Endothelial cell of umbilical vein (primary cell): ENCODE data around the gene C19orf85. TPM values are rescaled to one million over a fixed set of nuclear protein-coding genes. Genes with fewer than 3 reads are reported as not detected.

Experiments
- BruUV-seq: library from RNA; stranded (reverse); fragments of 400-500 nt; replicated peaks from 2 replicates; lab custom pipeline; 2021; lab: Mats Ljungman, UMichigan
- CTCF ChIA-PET: fragments of 300-600, 350-600 bp; sonication (Branson Sonifier 250); formaldehyde crosslinking; loops from one replicate; lab custom pipeline; 2021; ENCODE audit warnings: antibody characterized with exemption, inconsistent platforms; lab: Charles Lee
- POLR2A ChIA-PET: fragments of 300-600, 350-600 bp; sonication (Branson Sonifier 250); formaldehyde crosslinking; loops from one replicate; lab custom pipeline; 2021; ENCODE audit warnings: antibody characterized with exemption, inconsistent platforms; lab: Charles Lee
- DNase-seq: peaks from one replicate; pipeline ENCODE4 v3.0.0-alpha.2; 2011; ENCODE audit warnings: low read depth, low spot score
- FAIRE-seq: peaks from 2 replicates; lab custom pipeline; 2011; peaks lifted over from hg19 to GRCh38; lab: Jason Lieb, UNC
- H2AFZ ChIP-seq: 2 replicates; pipeline ENCODE4 v1.6.0; 2012; ENCODE audit warnings: low read depth, low read length, control low read depth, inconsistent platforms
- H3K27ac ChIP-seq: 2 replicates; pipeline ENCODE4 v1.5.1; 2011; ENCODE audit warnings: low read depth, mild to moderate bottlenecking, control low read depth, low read length, moderate library complexity; ENCODE audit not compliant: insufficient read depth
- H3K27me3 ChIP-seq, 2 experiments: 2 replicates each; pipeline versions ENCODE4 v1.6.0 to v1.6.1; 2011; ENCODE audit warnings: low read length in 2 of 2, mixed read lengths in 1 of 2; ENCODE audit not compliant: control insufficient read depth in 2 of 2, insufficient read depth in 2 of 2
- H3K36me3 ChIP-seq, 2 experiments: 2 replicates in 1 of 2; 3 replicates in 1 of 2; pipeline ENCODE4 v1.5.1; 2011; ENCODE audit warnings: low read length in 2 of 2, mild to moderate bottlenecking in 1 of 2, moderate library complexity in 1 of 2; ENCODE audit not compliant: control insufficient read depth in 2 of 2, insufficient read depth in 2 of 2; ENCODE audit errors: extremely low read depth in 1 of 2
- H3K4me1 ChIP-seq: 3 replicates; pipeline ENCODE4 v1.5.1; 2011; ENCODE audit warnings: mild to moderate bottlenecking, low read length; ENCODE audit not compliant: control insufficient read depth, insufficient read depth; ENCODE audit errors: extremely low read depth
- H3K4me2 ChIP-seq: 2 replicates; pipeline ENCODE4 v1.6.1; 2011; ENCODE audit warnings: low read length, control low read depth, mixed read lengths; ENCODE audit not compliant: insufficient read depth
- H3K4me3 ChIP-seq, 3 experiments: fragments of 200-600 bp in 1 of 3; sonication (generic), shearing (Covaris generic) in 1 of 3; replicated peaks in 1 of 3; 2 replicates each; pipeline ENCODE4 v1.5.1; 2011 to 2016; ENCODE audit warnings: control low read depth in 3 of 3, low read length in 3 of 3, mild to moderate bottlenecking in 2 of 3, inconsistent platforms in 1 of 3, low read depth in 1 of 3, moderate library complexity in 1 of 3; ENCODE audit not compliant: insufficient read depth in 1 of 3
- H3K79me2 ChIP-seq: 2 replicates; pipeline ENCODE4 v1.6.0; 2012; ENCODE audit warnings: low read length, inconsistent platforms; ENCODE audit not compliant: control insufficient read depth, insufficient read depth
- H3K9ac ChIP-seq: replicated peaks from 2 replicates; pipeline ENCODE3; 2011; ENCODE audit warnings: low read length, control low read depth; ENCODE audit not compliant: insufficient read depth; ENCODE audit errors: extremely low read depth
- H3K9me1 ChIP-seq: replicated peaks from 3 replicates; pipeline ENCODE4 v1.6.0; 2011; ENCODE audit warnings: mild to moderate bottlenecking, low read length; ENCODE audit not compliant: control insufficient read depth, insufficient read depth; ENCODE audit errors: extremely low read depth
- H3K9me3 ChIP-seq: replicated peaks from 2 replicates; pipeline ENCODE4 v1.5.1; 2012; ENCODE audit warnings: low read length, inconsistent platforms; ENCODE audit not compliant: control insufficient read depth, insufficient read depth
- H4K20me1 ChIP-seq: replicated peaks from 2 replicates; pipeline ENCODE3; 2011; ENCODE audit warnings: mild to moderate bottlenecking, low read length; ENCODE audit not compliant: control insufficient read depth, insufficient read depth; ENCODE audit errors: extremely low read depth
- CTCF ChIP-seq, 2 donors: IDR thresholded peaks; 1 replicate in 1 of 2; 2 replicates in 1 of 2; pipeline ENCODE4 v1.5.1; 2011; ENCODE audit warnings: low read length in 2 of 2, mild to moderate bottlenecking in 2 of 2, moderate library complexity in 2 of 2, control low read depth in 1 of 2, inconsistent platforms in 1 of 2, low read depth in 1 of 2; ENCODE audit not compliant: insufficient read depth in 1 of 2; ENCODE audit errors: extremely low read depth in 1 of 2
- EZH2 ChIP-seq: IDR thresholded peaks from 2 replicates; pipeline ENCODE4 v1.6.1; 2012; ENCODE audit warnings: borderline replicate concordance, low read depth, mild to moderate bottlenecking, moderate library complexity, low read length, inconsistent platforms; ENCODE audit not compliant: severe bottlenecking
- FOS ChIP-seq: IDR thresholded peaks from 2 replicates; pipeline ENCODE4 v1.6.1; 2011; ENCODE audit warnings: mild to moderate bottlenecking, low read length, moderate library complexity, borderline replicate concordance; ENCODE audit not compliant: insufficient read depth
- GATA2 ChIP-seq: IDR thresholded peaks from 2 replicates; pipeline ENCODE4 v1.7.0; 2011; ENCODE audit warnings: low read depth, mild to moderate bottlenecking, moderate library complexity, mixed read lengths, low read length; ENCODE audit not compliant: insufficient read length, insufficient read depth
- JUN ChIP-seq: IDR thresholded peaks from 2 replicates; pipeline ENCODE4 v1.6.1; 2011; ENCODE audit warnings: borderline replicate concordance, low read depth; ENCODE audit not compliant: insufficient read length, insufficient read depth
- MAX ChIP-seq: IDR thresholded peaks from 2 replicates; pipeline ENCODE4 v1.6.1; 2011; ENCODE audit not compliant: insufficient read depth, insufficient read length
- MYC ChIP-seq: IDR thresholded peaks from one replicate; pipeline ENCODE4 v1.6.1; 2011; ENCODE audit warnings: mild to moderate bottlenecking, low read depth, low read length
- POLR2A ChIP-seq: IDR thresholded peaks from 2 replicates; pipeline ENCODE4 v1.6.1; 2012; ENCODE audit warnings: low read depth, mild to moderate bottlenecking, control low read depth, low read length
- POLR2AphosphoS5 ChIP-seq: IDR thresholded peaks from 2 replicates; pipeline ENCODE4 v1.6.1; 2012; ENCODE audit warnings: low read depth, mild to moderate bottlenecking, control low read depth, low read length, moderate library complexity; ENCODE audit not compliant: insufficient read depth
- dilution Hi-C: fragments of 300-500 bp; cut with MboI; formaldehyde crosslinking; loops from one replicate; pipeline ENCODE4 v1.15.0; 2019; ENCODE audit warnings: low sequenced_read_pairs; ENCODE audit not compliant: extremely low pct_ligation_motif_present
- intact Hi-C: fragments of 100-400 bp; cut with micrococcal nuclease; formaldehyde crosslinking; loops from one replicate; pipeline ENCODE4 v1.10.0; 2022
- polyA plus RNA-seq, 4 experiments: library from polyadenylated mRNA; depleted of rRNA in 3 of 4; stranded (reverse) in 3 of 4; unstranded in 1 of 4; fragments of >200 nt; gene quantifications; 2 replicates each; pipeline versions ENCODE4 v1.2.1 to v1.2.3, GENCODE V29; 2011 to 2012; ENCODE audit warnings: missing spikeins in 1 of 4
- total RNA-seq: library from RNA; stranded (reverse); gene quantifications from 2 replicates; pipeline ENCODE4 v1.2.3, GENCODE V29; 2021

C19orf85 gene
- total and polyA plus RNA-seq, 2 donors (not counting 3 experiments of a cell fraction or from before 2014, with no cell fraction given), result not detected

GRCh38 chr19:55481148-55481793 lies 16.7 kb upstream of the C19orf85 start:
- H4K20me1 ChIP-seq, result no peaks in the 10 kb centered on the region
- H3K9ac ChIP-seq, result no peak overlapping the region
- BruUV-seq, result no TSS peak
- H3K4me1 ChIP-seq, result peaks cover 20% of the 10 kb centered on the region
- H3K4me2 ChIP-seq, result no peak overlapping the region
- no peak overlapping the region for H2AFZ ChIP-seq
- H3K79me2 ChIP-seq, result peaks cover 19% of the 10 kb centered on the region
- no peak overlapping the region for H3K4me3 ChIP-seq
- TF ChIP-seq GATA2 (no peak), EZH2 (no peak), POLR2AphosphoS5 (no peak), POLR2A (no peak), CTCF (IDR thresholded peaks at IDR 0.05; ENCODE audit: extremely low read depth in 1 of 2, insufficient read depth in 1 of 2, low read depth in 1 of 2, low read length in 2 of 2) (no peak), MAX (no peak), JUN (no peak), FOS (no peak), MYC (no peak)
- dilution Hi-C loops, result no loop called here
- DNase-seq, result no peak
- peaks cover 0 to 3% of the 10 kb centered on the region in 2 experiments for H3K36me3 ChIP-seq
- no peaks in the 10 kb centered on the region for H3K9me1 ChIP-seq
- H3K9me3 ChIP-seq, result no peaks in the 10 kb centered on the region
- no peak overlapping the region for H3K27ac ChIP-seq
- no peaks in the 10 kb centered on the region for H3K27me3 ChIP-seq
- intact Hi-C loops, result no loop called here
- ChIA-PET POLR2A (no interaction called here), CTCF (interaction anchor here (1.4 kb wide), 1 partner anchor 14 kb away, joined by 5 read pairs; no protein-coding TSS in a partner anchor)
- no peak for FAIRE-seq
